ENCODE results near the gene LYPD6B. TPM values are rescaled to one million over a fixed set of nuclear protein-coding genes. Genes with fewer than 3 reads are reported as not detected.

The LYPD6B gene
- total RNA-seq, 1 donor from 2014 or later = not detected

- no peaks in the 10 kb centered on the region for H3K9me3 ChIP-seq (replicated peaks)
- no peaks in the 10 kb centered on the region for H3K36me3 ChIP-seq
- intact Hi-C loops (cut with micrococcal nuclease) = no loop called here
- no peak for TF ChIP-seq CTCF (IDR thresholded peaks at IDR 0.05; ENCODE audit: borderline replicate concordance)
- H3K4me3 ChIP-seq = no peak overlapping the region
- H3K4me1 ChIP-seq = no peaks in the 10 kb centered on the region
- H3K27ac ChIP-seq (replicated peaks) = no peak overlapping the region
- no peak for DNase-seq
- no peaks in the 10 kb centered on the region for H3K27me3 ChIP-seq (ENCODE audit: low read depth)
Observed at GRCh38 chr2:149184991-149185390, 146.5 kb downstream of the LYPD6B start.

GRCh38 chr2:149185942-149186490 is 147.5 kb downstream of the LYPD6B start:
- DNase-seq = no peak
- Histone ChIP-seq H3K36me3 (no peaks in the 10 kb centered on the region), H3K4me1 (no peaks in the 10 kb centered on the region), H3K4me3 (no peak overlapping the region), H3K9me3 (replicated peaks) (no peaks in the 10 kb centered on the region), H3K27ac (replicated peaks) (no peak overlapping the region), H3K27me3 (ENCODE audit: low read depth) (no peaks in the 10 kb centered on the region)
- intact Hi-C loops (cut with micrococcal nuclease) = no loop called here
- TF ChIP-seq CTCF (IDR thresholded peaks at IDR 0.05; ENCODE audit: borderline replicate concordance) = no peak

- no peak overlapping the region for H3K4me3 ChIP-seq
- no peaks in the 10 kb centered on the region for H3K4me1 ChIP-seq
- DNase-seq = no peak
- H3K9me3 ChIP-seq (replicated peaks) = no peaks in the 10 kb centered on the region
- no peak overlapping the region for H3K27ac ChIP-seq (replicated peaks)
- no peaks in the 10 kb centered on the region for H3K27me3 ChIP-seq (ENCODE audit: low read depth)
- TF ChIP-seq CTCF (IDR thresholded peaks at IDR 0.05; ENCODE audit: borderline replicate concordance) = no peak
- no peaks in the 10 kb centered on the region for H3K36me3 ChIP-seq
- intact Hi-C loops (cut with micrococcal nuclease) = no loop called here
Observed at GRCh38 chr2:149187057-149187456, 148.6 kb downstream of the LYPD6B start.

GRCh38 chr2:149188291-149188690 is 149.8 kb downstream of the LYPD6B start:
- Histone ChIP-seq H3K4me3 (no peak overlapping the region), H3K4me1 (no peaks in the 10 kb centered on the region), H3K36me3 (no peaks in the 10 kb centered on the region), H3K9me3 (replicated peaks) (no peaks in the 10 kb centered on the region), H3K27ac (replicated peaks) (no peak overlapping the region), H3K27me3 (ENCODE audit: low read depth) (no peaks in the 10 kb centered on the region)
- TF ChIP-seq CTCF (IDR thresholded peaks at IDR 0.05; ENCODE audit: borderline replicate concordance) = no peak
- intact Hi-C loops (cut with micrococcal nuclease) = no loop called here
- DNase-seq = no peak

- H3K27me3 ChIP-seq (ENCODE audit: low read depth) = no peaks in the 10 kb centered on the region
- no peak for DNase-seq
- H3K9me3 ChIP-seq (replicated peaks) = no peaks in the 10 kb centered on the region
- H3K27ac ChIP-seq (replicated peaks) = no peak overlapping the region
- no peaks in the 10 kb centered on the region for H3K36me3 ChIP-seq
- H3K4me1 ChIP-seq = no peaks in the 10 kb centered on the region
- intact Hi-C loops (cut with micrococcal nuclease) = no loop called here
- no peak overlapping the region for H3K4me3 ChIP-seq
- no peak for TF ChIP-seq CTCF (IDR thresholded peaks at IDR 0.05; ENCODE audit: borderline replicate concordance)
Observed at GRCh38 chr2:149189769-149190168, 151.3 kb downstream of the LYPD6B start.

Data from left ventricle myocardium inferior (tissue), 1 donor.